Measurements from ENCODE around the gene ARID3A.

- TF ChIP-seq CTCF (IDR thresholded peaks at IDR 0.05; ENCODE audit: insufficient read depth, low read depth, low read length) (no peak), EZH2 (IDR thresholded peaks at IDR 0.05; ENCODE audit: insufficient read depth, low read length) (no peak)
Observed at GRCh38 chr19:945401-946252, 19.8 kb downstream of the ARID3A start.

All from astrocyte (in vitro differentiated cells and primary cell).